ENCODE results near the gene RXRB.

DNA sequence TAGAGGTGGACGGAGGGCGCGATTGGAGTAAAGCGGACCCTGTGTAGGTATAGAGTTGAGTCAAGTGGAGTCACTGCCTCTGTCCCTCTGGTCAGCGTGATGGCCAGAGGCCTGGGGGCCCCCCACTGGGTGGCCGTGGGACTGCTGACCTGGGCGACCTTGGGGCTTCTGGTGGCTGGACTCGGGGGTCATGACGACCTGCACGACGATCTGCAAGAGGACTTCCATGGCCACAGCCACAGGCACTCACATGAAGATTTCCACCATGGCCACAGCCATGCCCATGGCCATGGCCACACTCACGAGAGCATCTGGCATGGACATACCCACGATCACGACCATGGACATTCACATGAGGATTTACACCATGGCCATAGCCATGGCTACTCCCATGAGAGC lies 681 bp upstream of the RXRB start:
- TF ChIP-seq POLR2AphosphoS5 (IDR thresholded peaks at IDR 0.05; ENCODE audit: low read depth, low read length), result no peak
- TF ChIP-seq, protein P1, sequence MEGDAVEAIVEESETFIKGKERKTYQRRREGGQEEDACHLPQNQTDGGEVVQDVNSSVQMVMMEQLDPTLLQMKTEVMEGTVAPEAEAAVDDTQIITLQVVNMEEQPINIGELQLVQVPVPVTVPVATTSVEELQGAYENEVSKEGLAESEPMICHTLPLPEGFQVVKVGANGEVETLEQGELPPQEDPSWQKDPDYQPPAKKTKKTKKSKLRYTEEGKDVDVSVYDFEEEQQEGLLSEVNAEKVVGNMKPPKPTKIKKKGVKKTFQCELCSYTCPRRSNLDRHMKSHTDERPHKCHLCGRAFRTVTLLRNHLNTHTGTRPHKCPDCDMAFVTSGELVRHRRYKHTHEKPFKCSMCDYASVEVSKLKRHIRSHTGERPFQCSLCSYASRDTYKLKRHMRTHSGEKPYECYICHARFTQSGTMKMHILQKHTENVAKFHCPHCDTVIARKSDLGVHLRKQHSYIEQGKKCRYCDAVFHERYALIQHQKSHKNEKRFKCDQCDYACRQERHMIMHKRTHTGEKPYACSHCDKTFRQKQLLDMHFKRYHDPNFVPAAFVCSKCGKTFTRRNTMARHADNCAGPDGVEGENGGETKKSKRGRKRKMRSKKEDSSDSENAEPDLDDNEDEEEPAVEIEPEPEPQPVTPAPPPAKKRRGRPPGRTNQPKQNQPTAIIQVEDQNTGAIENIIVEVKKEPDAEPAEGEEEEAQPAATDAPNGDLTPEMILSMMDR (IDR thresholded peaks at IDR 0.05 in 2 of 3, conservative IDR thresholded peaks at IDR 0.05 in 1 of 3; ENCODE audit: borderline replicate concordance in 1 of 3, insufficient read depth in 1 of 3, low read depth in 2 of 3, low read length in 2 of 3), result no peak
- TF ChIP-seq, protein P2, sequence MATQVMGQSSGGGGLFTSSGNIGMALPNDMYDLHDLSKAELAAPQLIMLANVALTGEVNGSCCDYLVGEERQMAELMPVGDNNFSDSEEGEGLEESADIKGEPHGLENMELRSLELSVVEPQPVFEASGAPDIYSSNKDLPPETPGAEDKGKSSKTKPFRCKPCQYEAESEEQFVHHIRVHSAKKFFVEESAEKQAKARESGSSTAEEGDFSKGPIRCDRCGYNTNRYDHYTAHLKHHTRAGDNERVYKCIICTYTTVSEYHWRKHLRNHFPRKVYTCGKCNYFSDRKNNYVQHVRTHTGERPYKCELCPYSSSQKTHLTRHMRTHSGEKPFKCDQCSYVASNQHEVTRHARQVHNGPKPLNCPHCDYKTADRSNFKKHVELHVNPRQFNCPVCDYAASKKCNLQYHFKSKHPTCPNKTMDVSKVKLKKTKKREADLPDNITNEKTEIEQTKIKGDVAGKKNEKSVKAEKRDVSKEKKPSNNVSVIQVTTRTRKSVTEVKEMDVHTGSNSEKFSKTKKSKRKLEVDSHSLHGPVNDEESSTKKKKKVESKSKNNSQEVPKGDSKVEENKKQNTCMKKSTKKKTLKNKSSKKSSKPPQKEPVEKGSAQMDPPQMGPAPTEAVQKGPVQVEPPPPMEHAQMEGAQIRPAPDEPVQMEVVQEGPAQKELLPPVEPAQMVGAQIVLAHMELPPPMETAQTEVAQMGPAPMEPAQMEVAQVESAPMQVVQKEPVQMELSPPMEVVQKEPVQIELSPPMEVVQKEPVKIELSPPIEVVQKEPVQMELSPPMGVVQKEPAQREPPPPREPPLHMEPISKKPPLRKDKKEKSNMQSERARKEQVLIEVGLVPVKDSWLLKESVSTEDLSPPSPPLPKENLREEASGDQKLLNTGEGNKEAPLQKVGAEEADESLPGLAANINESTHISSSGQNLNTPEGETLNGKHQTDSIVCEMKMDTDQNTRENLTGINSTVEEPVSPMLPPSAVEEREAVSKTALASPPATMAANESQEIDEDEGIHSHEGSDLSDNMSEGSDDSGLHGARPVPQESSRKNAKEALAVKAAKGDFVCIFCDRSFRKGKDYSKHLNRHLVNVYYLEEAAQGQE (IDR thresholded peaks at IDR 0.05; ENCODE audit: low read depth), result no peak
- TF ChIP-seq ZNF274 (IDR thresholded peaks at IDR 0.05; ENCODE audit: low read depth, low read length), result no peak
- TF ChIP-seq, protein P3, sequence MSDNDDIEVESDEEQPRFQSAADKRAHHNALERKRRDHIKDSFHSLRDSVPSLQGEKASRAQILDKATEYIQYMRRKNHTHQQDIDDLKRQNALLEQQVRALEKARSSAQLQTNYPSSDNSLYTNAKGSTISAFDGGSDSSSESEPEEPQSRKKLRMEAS (IDR thresholded peaks at IDR 0.05), result no peak
- no peak for TF ChIP-seq EZH2 (IDR thresholded peaks at IDR 0.05)

Data from HCT116 (cell line).